ENCODE measurements around the gene MACROD2. TPM values are rescaled to one million over a fixed set of nuclear protein-coding genes. Genes with fewer than 3 reads are reported as not detected.

Gene MACROD2
- total RNA-seq, 2 donors from 2014 or later: 8.0 to 19.4 TPM

- no peak for DNase-seq (ENCODE audit: low spot score)
- H3K27ac ChIP-seq: no peak overlapping the region
- H3K9me3 ChIP-seq: no peaks in the 10 kb centered on the region
- H3K27me3 ChIP-seq (replicated peaks; ENCODE audit: insufficient read depth): no peaks in the 10 kb centered on the region
- H3K4me3 ChIP-seq: no peak overlapping the region
- no peaks in the 10 kb centered on the region for H3K4me1 ChIP-seq (replicated peaks)
- no peaks in the 10 kb centered on the region for H3K36me3 ChIP-seq
- intact Hi-C loops (cut with DNase I): no loop called here
- TF ChIP-seq POLR2AphosphoS5 (IDR thresholded peaks at IDR 0.05) (no peak), POLR2A (IDR thresholded peaks at IDR 0.05) (no peak), CTCF (IDR thresholded peaks at IDR 0.05) (no peak)
- 79% methylated on average over 1 of the region's 1 CpG for WGBS
These were observed 2047.4 kb downstream of the MACROD2 start for GRCh38 chr20:16042731-16043130.

- Histone ChIP-seq H3K9me3 (no peaks in the 10 kb centered on the region), H3K27me3 (replicated peaks; ENCODE audit: insufficient read depth) (no peaks in the 10 kb centered on the region), H3K36me3 (no peaks in the 10 kb centered on the region), H3K4me3 (no peak overlapping the region), H3K4me1 (replicated peaks) (no peaks in the 10 kb centered on the region), H3K27ac (no peak overlapping the region)
- 81% methylated on average over 3 of the region's 3 CpGs for WGBS
- no peak for DNase-seq (ENCODE audit: low spot score)
- intact Hi-C loops (cut with DNase I): no loop called here
- TF ChIP-seq POLR2A (IDR thresholded peaks at IDR 0.05) (no peak), POLR2AphosphoS5 (IDR thresholded peaks at IDR 0.05) (no peak), CTCF (IDR thresholded peaks at IDR 0.05) (no peak)
These were observed 2048.6 kb downstream of the MACROD2 start for GRCh38 chr20:16043931-16044330.

- Histone ChIP-seq H3K27me3 (replicated peaks; ENCODE audit: insufficient read depth) (no peaks in the 10 kb centered on the region), H3K4me1 (replicated peaks) (no peaks in the 10 kb centered on the region), H3K36me3 (no peaks in the 10 kb centered on the region), H3K27ac (no peak overlapping the region), H3K4me3 (no peak overlapping the region), H3K9me3 (no peaks in the 10 kb centered on the region)
- WGBS: 85% methylated on average over 1 of the region's 1 CpG
- TF ChIP-seq POLR2AphosphoS5 (IDR thresholded peaks at IDR 0.05) (no peak), POLR2A (IDR thresholded peaks at IDR 0.05) (no peak), CTCF (IDR thresholded peaks at IDR 0.05) (no peak)
- DNase-seq (ENCODE audit: low spot score): no peak
- intact Hi-C loops (cut with DNase I): no loop called here
These were observed 2053.6 kb downstream of the MACROD2 start for GRCh38 chr20:16048876-16049275.

GRCh38 chr20:16049529-16050093 is 2054.3 kb downstream of the MACROD2 start:
- intact Hi-C loops (cut with DNase I): no loop called here
- no peak overlapping the region for H3K27ac ChIP-seq
- H3K4me3 ChIP-seq: no peak overlapping the region
- H3K4me1 ChIP-seq (replicated peaks): no peaks in the 10 kb centered on the region
- TF ChIP-seq POLR2AphosphoS5 (IDR thresholded peaks at IDR 0.05) (no peak), POLR2A (IDR thresholded peaks at IDR 0.05) (no peak), CTCF (IDR thresholded peaks at IDR 0.05) (no peak)
- no peak for DNase-seq (ENCODE audit: low spot score)
- H3K9me3 ChIP-seq: no peaks in the 10 kb centered on the region
- no peaks in the 10 kb centered on the region for H3K36me3 ChIP-seq
- WGBS: 54% methylated on average over 9 of the region's 9 CpGs
- no peaks in the 10 kb centered on the region for H3K27me3 ChIP-seq (replicated peaks; ENCODE audit: insufficient read depth)

GRCh38 chr20:16050366-16050765 is 2055.1 kb downstream of the MACROD2 start:
- intact Hi-C loops (cut with DNase I): no loop called here
- WGBS: 88% methylated on average over 1 of the region's 1 CpG

More at GRCh38 chr20:16050366-16050765, 2055.1 kb downstream of the MACROD2 start:
- Histone ChIP-seq H3K27ac (no peak overlapping the region), H3K9me3 (no peaks in the 10 kb centered on the region), H3K4me1 (replicated peaks) (no peaks in the 10 kb centered on the region), H3K36me3 (no peaks in the 10 kb centered on the region), H3K27me3 (replicated peaks; ENCODE audit: insufficient read depth) (no peaks in the 10 kb centered on the region), H3K4me3 (no peak overlapping the region)
- no peak for DNase-seq (ENCODE audit: low spot score)
- TF ChIP-seq POLR2A (IDR thresholded peaks at IDR 0.05) (no peak), CTCF (IDR thresholded peaks at IDR 0.05) (no peak), POLR2AphosphoS5 (IDR thresholded peaks at IDR 0.05) (no peak)
